Measurements from ENCODE around the gene TPH2.

Gene TPH2

GRCh38 chr12:72037006-72037795 lies 98.6 kb downstream of the TPH2 start:
- DNase-seq: no peak

GRCh38 chr12:72041811-72042210 lies 103.2 kb downstream of the TPH2 start:
- no peak for DNase-seq

- no peak for DNase-seq
These were observed 115.0 kb downstream of the TPH2 start for GRCh38 chr12:72053604-72054003.

- no peak for DNase-seq
These were observed 115.9 kb downstream of the TPH2 start for GRCh38 chr12:72054511-72054910.

- peak in 1 of 2 experiments; percentile 35 for DNase-seq
These were observed 118.8 kb downstream of the TPH2 start for GRCh38 chr12:72057330-72057914.

- DNase-seq: no peak
These were observed 124.4 kb downstream of the TPH2 start for GRCh38 chr12:72063073-72063472.

GRCh38 chr12:72071030-72071429 lies 132.4 kb downstream of the TPH2 start:
- DNase-seq: no peak

GRCh38 chr12:72072592-72073212 lies 134.1 kb downstream of the TPH2 start:
- peak in 1 of 2 experiments; percentile 56 for DNase-seq

GRCh38 chr12:72074065-72074464 lies 135.4 kb downstream of the TPH2 start:
- no peak for DNase-seq

GRCh38 chr12:72074956-72075355 lies 136.3 kb downstream of the TPH2 start:
- DNase-seq: no peak

GRCh38 chr12:72075401-72075800 lies 136.8 kb downstream of the TPH2 start:
- DNase-seq: no peak

- DNase-seq: no peak
These were observed 137.4 kb downstream of the TPH2 start for GRCh38 chr12:72075891-72076557.

GRCh38 chr12:72076558-72076915 lies 137.9 kb downstream of the TPH2 start:
- DNase-seq: no peak

- DNase-seq: no peak
These were observed 138.6 kb downstream of the TPH2 start for GRCh38 chr12:72077111-72077820.

GRCh38 chr12:72081777-72082176 lies 143.1 kb downstream of the TPH2 start:
- DNase-seq: peak; percentile 32 to 81

Data from NCI-H446 (cell line).